Calu3 (cell line): Measurements from ENCODE around the gene GGT6. TPM values are rescaled to one million over a fixed set of nuclear protein-coding genes. Genes with fewer than 3 reads are reported as not detected.

Experiments
- BruUV-seq: library from RNA; stranded (reverse); fragments of 400-500 nt; replicated peaks from 2 replicates; lab custom pipeline; 2021; lab: Mats Ljungman, UMichigan
- CTCF ChIA-PET: fragments of 300-600 bp; sonication (Branson Sonifier 250); formaldehyde crosslinking; loops from one replicate; lab custom pipeline; 2022; ENCODE audit warnings: antibody characterized with exemption; lab: Charles Lee
- DNase-seq: peaks from one replicate; pipeline ENCODE4 v3.0.0; 2022
- H3K27ac Mint-ChIP-seq: one replicate; pipeline ENCODE4 v1.8.0; 2022; ENCODE audit warnings: mixed read lengths; ENCODE audit not compliant: unreplicated experiment
- H3K27me3 Mint-ChIP-seq: one replicate; pipeline ENCODE4 v1.8.0; 2022; ENCODE audit warnings: mixed read lengths; ENCODE audit not compliant: unreplicated experiment
- H3K36me3 Mint-ChIP-seq: one replicate; pipeline ENCODE4 v1.8.0; 2022; ENCODE audit warnings: mild to moderate bottlenecking, moderate library complexity, mixed read lengths; ENCODE audit not compliant: insufficient read depth, unreplicated experiment
- H3K4me1 Mint-ChIP-seq: one replicate; pipeline ENCODE4 v1.8.0; 2022; ENCODE audit warnings: mild to moderate bottlenecking, low read depth, mixed read lengths; ENCODE audit not compliant: unreplicated experiment
- H3K4me3 Mint-ChIP-seq: one replicate; pipeline ENCODE4 v1.8.0; 2022; ENCODE audit warnings: mild to moderate bottlenecking, low read depth, moderate library complexity, mixed read lengths; ENCODE audit not compliant: unreplicated experiment
- H3K9me3 Mint-ChIP-seq: one replicate; pipeline ENCODE4 v1.8.0; 2022; ENCODE audit warnings: low read depth, mixed read lengths; ENCODE audit not compliant: unreplicated experiment
- CTCF ChIP-seq: fragments of 200-600 bp; IDR thresholded peaks from one replicate; pipeline ENCODE4 v1.8.0; 2022; ENCODE audit warnings: antibody characterized with exemption; ENCODE audit not compliant: unreplicated experiment
- intact Hi-C: fragments of 100-400 bp; cut with micrococcal nuclease; formaldehyde crosslinking; loops from one replicate; pipeline ENCODE4 v1.10.0; 2022; ENCODE audit not compliant: unreplicated experiment
- total RNA-seq: library from RNA; stranded (reverse); gene quantifications from 2 replicates; pipeline ENCODE4 v1.2.3, GENCODE V29; 2022

GGT6 gene
- total RNA-seq, 1 experiment from 2014 or later = 1.1 TPM

DNA sequence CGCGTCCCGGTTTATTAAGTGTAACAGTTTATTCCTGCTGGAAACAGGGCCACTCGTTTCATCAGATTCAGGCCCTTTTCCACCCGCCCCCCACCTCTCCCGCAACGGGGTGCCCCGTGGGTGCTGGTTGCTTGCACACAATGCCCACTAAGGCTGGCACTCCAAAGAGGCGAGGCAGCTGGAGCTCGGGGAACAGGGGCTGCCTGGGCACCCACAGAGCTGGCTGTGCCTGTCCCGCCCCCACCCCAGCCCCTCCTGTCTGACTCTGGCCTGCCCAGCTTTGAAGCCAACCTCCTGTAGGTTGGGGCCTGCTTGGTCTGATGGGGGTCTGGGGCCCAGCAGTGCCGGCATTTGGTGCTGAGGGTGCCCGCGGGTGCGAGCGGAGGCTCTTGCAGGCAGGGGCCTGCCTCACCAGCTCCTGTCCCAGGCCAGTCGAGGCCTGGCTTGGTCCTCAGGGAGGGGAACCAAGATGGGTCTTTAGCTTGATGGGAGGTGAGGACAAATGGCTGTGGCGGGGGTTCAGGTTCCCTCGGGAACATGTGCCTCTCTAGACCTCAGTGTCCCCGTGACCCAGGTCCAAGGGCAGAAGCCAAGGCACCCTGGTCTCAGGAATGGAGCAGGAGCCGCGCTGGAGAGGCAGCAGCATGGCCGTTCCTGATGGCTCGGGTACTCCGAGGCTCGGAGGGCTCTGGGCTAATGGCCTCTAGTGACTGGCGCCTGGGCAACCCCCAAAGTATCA lies 25.3 kb downstream of the GGT6 start:
- intact Hi-C loops = no loop called here
- Mint-ChIP-seq H3K36me3 (peaks cover 76% of the 10 kb centered on the region), H3K27me3 (no peaks in the 10 kb centered on the region), H3K4me1 (peaks cover 22% of the 10 kb centered on the region), H3K9me3 (no peaks in the 10 kb centered on the region), H3K27ac (no peak overlapping the region), H3K4me3 (no peak overlapping the region)
- CTCF ChIA-PET = no interaction called here
- TF ChIP-seq CTCF = no peak
- no TSS peak for BruUV-seq
- DNase-seq = no peak

- no peak for TF ChIP-seq CTCF
- H3K27ac Mint-ChIP-seq = peak overlapping the region; percentile 84
- no peaks in the 10 kb centered on the region for H3K9me3 Mint-ChIP-seq
- CTCF ChIA-PET = no interaction called here
- BruUV-seq = no TSS peak
- intact Hi-C loops = no loop called here
- H3K4me1 Mint-ChIP-seq = peaks cover 16% of the 10 kb centered on the region
- H3K27me3 Mint-ChIP-seq = no peaks in the 10 kb centered on the region
- peaks cover 76% of the 10 kb centered on the region for H3K36me3 Mint-ChIP-seq
- H3K4me3 Mint-ChIP-seq = no peak overlapping the region
- DNase-seq = no peak
Measured at GRCh38 chr17:4534515-4534914, 25.9 kb downstream of the GGT6 start.

DNA sequence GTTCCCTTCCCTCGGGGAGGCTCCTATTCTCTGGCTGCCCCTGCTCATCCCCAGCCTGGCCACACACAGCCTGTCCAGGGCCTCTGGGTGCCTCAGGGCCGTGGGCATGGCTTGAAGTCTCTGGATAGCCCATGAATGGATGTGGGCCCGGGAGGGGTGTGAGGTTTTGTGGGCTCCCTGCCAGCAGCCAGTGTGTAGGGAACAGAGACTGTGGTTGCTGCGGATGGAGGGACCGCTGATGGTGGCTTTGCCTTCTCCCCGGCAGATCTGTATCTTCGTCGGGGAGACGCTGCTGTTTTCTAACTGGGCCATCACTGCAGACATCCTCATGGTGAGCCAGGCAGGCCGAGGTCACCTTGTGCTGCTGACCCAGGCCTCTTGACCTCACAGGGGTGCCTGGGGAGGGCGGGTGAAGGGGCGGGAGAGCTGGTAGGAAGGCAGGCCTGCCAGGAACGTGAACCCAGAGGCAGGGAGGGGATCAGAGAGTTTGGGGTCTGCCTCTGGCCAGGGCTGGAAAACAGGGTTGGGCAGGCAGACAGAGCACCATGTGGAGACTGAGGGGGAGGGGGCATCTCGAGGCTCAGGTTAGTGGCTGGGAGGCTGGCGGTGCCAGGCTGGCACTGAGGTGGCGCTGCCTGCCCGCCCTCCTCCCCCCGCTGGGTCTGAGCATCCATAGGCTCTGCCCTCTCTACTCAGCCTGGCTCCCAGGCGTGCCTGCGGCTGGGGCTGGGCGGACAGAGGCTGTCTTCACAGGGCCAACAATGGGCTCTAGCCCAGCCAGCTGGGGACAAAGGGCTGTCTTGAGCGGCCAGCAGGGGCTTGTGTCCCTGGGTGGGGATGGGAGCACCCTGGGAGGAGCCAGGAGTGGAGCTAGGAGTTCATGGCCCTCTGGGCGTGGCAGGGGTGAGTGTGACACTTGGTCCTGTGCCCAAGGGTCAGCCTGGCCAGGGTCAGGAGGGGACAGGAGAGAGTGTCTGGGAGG lies 26.6 kb downstream of the GGT6 start:
- intact Hi-C loops = no loop called here
- H3K27me3 Mint-ChIP-seq = no peaks in the 10 kb centered on the region
- CTCF ChIA-PET = no interaction called here
- no peaks in the 10 kb centered on the region for H3K9me3 Mint-ChIP-seq
- no peak overlapping the region for H3K4me3 Mint-ChIP-seq
- no TSS peak for BruUV-seq
- peak overlapping the region; percentile 84 for H3K27ac Mint-ChIP-seq
- no peak for TF ChIP-seq CTCF
- peaks cover 16% of the 10 kb centered on the region for H3K4me1 Mint-ChIP-seq
- no peak for DNase-seq
- peaks cover 77% of the 10 kb centered on the region for H3K36me3 Mint-ChIP-seq

GRCh38 chr17:4532860-4533522 lies 27.4 kb downstream of the GGT6 start:
- TF ChIP-seq CTCF = no peak
- H3K36me3 Mint-ChIP-seq = peaks cover 72% of the 10 kb centered on the region
- BruUV-seq = no TSS peak
- no peak for DNase-seq
- no peaks in the 10 kb centered on the region for H3K9me3 Mint-ChIP-seq
- H3K27me3 Mint-ChIP-seq = no peaks in the 10 kb centered on the region
- H3K4me3 Mint-ChIP-seq = no peak overlapping the region
- CTCF ChIA-PET = no interaction called here
- H3K4me1 Mint-ChIP-seq = peaks cover 16% of the 10 kb centered on the region
- H3K27ac Mint-ChIP-seq = no peak overlapping the region
- intact Hi-C loops = no loop called here
